Stimulated activated CD8-positive, alpha-beta memory T cell treated with anti-CD3 and anti-CD28 coated beads, Interleukin-4, amount 100 ng/mL, for 24 hours (primary cell): ENCODE results near the gene L2HGDH.
"Not testable (repeated sequence)": the region's sequence is repeated elsewhere in the genome, so short reads cannot be mapped to it uniquely, and the experiment has no call there.

Source experiments
- DNase-seq: peaks from one replicate; pipeline ENCODE4 v3.0.0-alpha.2; 2020; ENCODE audit warnings: low read depth

L2HGDH gene

GRCh38 chr14:50311972-50312733 lies at the start of gene L2HGDH, which contains the start of gene DMAC2L:
Gene L2HGDH (minus strand): TSS chr14:50312229. CDS start chr14:50312150, 79 bp downstream.
Gene DMAC2L (plus strand): TSS chr14:50312324. CDS start chr14:50321488, 9,164 bp downstream.
- DNase-seq, result peak; percentile 83

- no peak for DNase-seq
These were observed 48.8 kb upstream of the L2HGDH start for GRCh38 chr14:50360851-50361250.

- DNase-seq, result no peak
These were observed 48.1 kb upstream of the L2HGDH start for GRCh38 chr14:50360093-50360492.

GRCh38 chr14:50359631-50360030 lies 47.6 kb upstream of the L2HGDH start:
- no peak for DNase-seq

- no peak for DNase-seq
These were observed 45.8 kb upstream of the L2HGDH start for GRCh38 chr14:50357753-50358395.

GRCh38 chr14:50357124-50357523 lies 45.1 kb upstream of the L2HGDH start:
- no peak for DNase-seq

- DNase-seq, result not testable (repeated sequence)
These were observed 44.3 kb upstream of the L2HGDH start for GRCh38 chr14:50356283-50356682.

GRCh38 chr14:50355692-50356091 lies 43.7 kb upstream of the L2HGDH start:
- DNase-seq, result no peak

- no peak for DNase-seq
These were observed 42.5 kb upstream of the L2HGDH start for GRCh38 chr14:50354527-50354926.

- DNase-seq, result no peak
These were observed 41.1 kb upstream of the L2HGDH start for GRCh38 chr14:50353126-50353525.

- DNase-seq, result no peak
These were observed 40.6 kb upstream of the L2HGDH start for GRCh38 chr14:50352584-50352983.

- DNase-seq, result no peak
These were observed 38.9 kb upstream of the L2HGDH start for GRCh38 chr14:50350975-50351374.

- DNase-seq, result no peak
These were observed 36.9 kb upstream of the L2HGDH start for GRCh38 chr14:50348933-50349332.

GRCh38 chr14:50347521-50347920 lies 35.5 kb upstream of the L2HGDH start:
- DNase-seq, result no peak

- no peak for DNase-seq
These were observed 33.9 kb upstream of the L2HGDH start for GRCh38 chr14:50345846-50346422.

- no peak for DNase-seq
These were observed 33.0 kb upstream of the L2HGDH start for GRCh38 chr14:50344876-50345563.

GRCh38 chr14:50344116-50344775 lies 32.2 kb upstream of the L2HGDH start:
- DNase-seq, result peak; percentile 45

GRCh38 chr14:50343434-50343833 lies 31.4 kb upstream of the L2HGDH start:
- no peak for DNase-seq

GRCh38 chr14:50342221-50343078 lies 30.4 kb upstream of the L2HGDH start:
- DNase-seq, result no peak

- no peak for DNase-seq
These were observed 28.9 kb upstream of the L2HGDH start for GRCh38 chr14:50340963-50341362.

- no peak for DNase-seq
These were observed 28.0 kb upstream of the L2HGDH start for GRCh38 chr14:50340045-50340444.
